GM19324 (cell line): Measurements from ENCODE around the gene IL3.

Source experiments
- ATAC-seq: cut with Tn5 transposase; IDR thresholded peaks from one replicate; pipeline ENCODE4 v1.9.1; 2021; ENCODE audit warnings: mild to moderate bottlenecking, moderate library complexity; ENCODE audit not compliant: unreplicated experiment, low FRiP score

The IL3 gene

DNA sequence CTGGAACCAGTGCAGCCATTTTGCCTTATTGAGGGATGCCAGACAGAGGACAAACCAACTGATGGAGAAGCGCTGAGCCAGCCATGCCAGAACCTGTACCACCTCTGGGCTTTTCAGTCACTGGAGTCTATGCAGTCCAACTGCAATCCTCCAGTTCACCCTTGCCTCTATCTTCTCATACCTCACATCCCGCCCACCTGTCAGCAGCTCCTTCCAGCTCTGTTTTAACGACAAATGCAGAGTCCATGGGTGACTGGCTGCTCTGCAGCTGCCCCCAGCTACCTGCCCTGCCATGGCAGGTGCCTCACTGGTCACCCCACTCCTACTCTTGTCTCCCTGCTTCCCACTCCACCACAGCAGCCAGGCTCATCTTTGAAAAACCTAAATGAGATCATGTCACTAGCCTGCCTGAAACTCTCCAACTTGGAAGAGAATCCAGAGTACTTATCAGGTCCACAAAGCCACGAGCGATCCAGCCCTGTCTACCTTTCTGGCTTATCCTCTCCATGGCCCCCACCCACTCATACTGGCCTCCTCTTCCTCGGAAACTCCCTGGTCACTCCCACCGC, 35.0 kb upstream of the IL3 start:
- no peak for ATAC-seq

DNA sequence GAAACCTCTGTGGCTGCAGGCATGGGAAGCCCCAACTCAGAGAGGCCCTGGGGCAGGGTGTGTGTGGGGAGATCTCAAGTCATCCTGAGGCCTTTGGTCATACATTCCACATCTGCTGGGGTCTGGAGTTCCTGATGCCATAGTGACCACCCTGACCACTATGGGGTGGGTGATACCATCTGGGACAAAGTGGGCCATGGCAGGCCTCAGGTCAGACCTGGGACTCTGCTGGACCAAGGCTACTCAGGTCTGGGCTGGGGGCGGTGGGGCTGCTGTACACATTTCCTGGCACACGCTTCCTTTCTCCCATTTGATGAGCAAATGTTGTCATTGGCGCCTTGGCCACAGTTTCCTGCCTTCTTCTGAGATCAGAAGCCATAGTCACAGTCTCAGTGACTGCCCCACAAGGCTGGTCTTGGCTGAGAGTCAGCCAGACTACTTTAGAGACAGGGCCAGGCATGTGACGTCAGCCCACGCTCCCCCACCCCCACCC, 33.9 kb upstream of the IL3 start:
- ATAC-seq = no peak

DNA sequence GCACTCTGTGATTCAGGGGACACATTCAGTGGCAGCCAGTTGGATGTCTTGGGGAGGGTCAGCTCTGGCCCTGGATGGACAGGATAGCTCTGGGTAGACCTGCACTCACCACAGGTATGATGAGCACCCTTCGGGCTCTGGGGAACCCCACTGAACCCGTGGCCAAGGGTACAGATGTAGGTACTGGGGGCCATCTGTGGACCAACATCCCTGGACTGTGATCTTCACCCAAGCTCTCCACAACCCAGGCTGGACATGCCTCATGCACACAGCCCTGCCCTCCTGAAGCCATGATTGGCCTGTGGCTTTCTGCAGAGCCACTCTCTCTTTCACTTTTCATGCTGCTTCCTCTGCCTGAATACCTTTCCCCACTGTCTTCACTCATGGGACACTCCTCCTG, 33.4 kb upstream of the IL3 start:
- no peak for ATAC-seq

DNA sequence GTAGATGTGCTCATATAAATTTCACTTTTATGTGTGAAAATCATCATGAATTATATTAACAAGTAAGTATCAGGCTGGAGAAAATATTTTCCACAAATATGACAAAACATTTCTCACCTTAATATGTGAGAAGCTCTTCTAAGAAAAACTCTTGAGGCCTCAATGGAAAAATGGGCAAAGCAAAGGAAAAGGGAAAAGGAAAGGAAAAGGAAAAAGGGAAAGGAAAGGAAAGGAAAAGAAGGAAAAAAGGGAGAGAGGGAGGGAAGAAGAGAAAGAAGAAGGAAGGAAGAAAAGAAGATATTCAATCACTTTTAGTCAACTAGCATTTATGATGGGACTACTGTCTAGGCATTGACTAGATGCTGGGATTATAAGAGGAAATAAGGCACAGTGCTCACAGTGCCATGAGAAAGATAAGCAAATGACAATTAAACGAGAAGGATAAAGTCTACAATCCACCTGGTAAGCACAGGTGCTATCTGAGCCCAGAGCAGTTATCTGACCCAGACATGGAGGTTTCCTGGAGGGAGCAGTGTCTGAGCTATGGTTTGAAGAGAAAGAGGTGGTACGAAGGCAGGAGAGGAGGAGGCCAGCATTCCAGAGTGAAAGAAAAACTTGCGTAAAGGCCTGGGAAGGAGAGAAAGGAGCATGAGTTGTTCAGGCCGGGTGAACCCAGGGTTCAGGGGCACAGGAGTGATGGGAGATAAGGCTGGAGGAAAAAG, 30.7 kb upstream of the IL3 start:
- ATAC-seq = no peak

DNA sequence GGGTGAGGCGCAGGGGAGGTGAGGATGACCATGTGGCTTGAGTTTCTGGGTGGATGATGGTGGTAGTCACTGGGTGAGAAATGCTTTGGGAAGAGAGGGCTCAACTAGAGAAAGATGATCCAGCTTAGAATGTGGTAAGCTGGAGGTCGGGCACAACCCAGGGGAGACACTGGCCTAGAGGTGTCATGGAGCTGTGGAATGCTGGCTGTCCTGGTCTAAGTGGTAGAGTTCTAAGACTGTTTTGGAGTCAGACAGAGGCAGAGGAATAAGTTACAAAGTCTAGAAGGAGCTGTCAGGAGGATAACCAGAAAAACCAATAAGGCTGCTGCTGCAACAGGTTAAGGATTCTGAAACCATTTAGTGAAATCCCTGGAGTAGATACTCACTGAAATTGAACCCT, 29.8 kb upstream of the IL3 start:
- no peak for ATAC-seq

DNA sequence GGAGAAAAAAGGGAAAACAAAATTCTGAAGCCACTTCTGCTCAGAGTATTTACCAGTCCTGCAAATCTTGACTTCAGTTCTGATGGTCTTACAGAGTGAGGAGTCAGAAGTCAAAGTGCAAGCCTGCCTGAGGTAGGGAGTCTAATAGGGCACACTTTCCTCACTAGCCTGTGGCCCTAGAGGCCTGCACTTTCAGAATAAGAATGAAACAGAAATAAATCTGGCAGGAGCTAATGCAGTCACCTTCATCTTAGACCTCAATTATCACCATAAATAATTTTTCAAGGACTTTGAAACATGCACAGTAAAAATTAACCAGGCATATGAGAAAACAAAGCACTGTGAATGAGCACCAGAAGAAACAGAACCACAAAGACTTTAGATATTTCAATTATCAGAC, 28.3 kb upstream of the IL3 start:
- no peak for ATAC-seq

DNA sequence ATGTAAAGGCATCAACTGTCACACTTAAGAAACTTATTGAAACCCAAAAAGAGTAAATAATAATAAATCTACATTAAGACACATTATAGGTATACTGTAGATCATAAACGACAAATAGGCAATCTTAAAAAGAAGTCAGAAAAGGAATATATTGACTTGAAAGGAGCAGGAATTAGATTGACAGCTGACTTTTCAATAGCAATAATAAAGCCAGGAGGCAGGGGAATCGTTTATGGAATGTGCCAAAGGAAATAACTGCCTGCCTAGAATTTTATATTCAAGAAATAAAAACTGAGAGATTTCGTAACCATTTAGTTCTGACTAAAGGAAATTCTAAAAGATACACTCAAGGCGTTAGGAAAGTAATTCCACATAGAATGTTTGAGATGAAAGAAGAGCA, 27.3 kb upstream of the IL3 start:
- no peak for ATAC-seq

DNA sequence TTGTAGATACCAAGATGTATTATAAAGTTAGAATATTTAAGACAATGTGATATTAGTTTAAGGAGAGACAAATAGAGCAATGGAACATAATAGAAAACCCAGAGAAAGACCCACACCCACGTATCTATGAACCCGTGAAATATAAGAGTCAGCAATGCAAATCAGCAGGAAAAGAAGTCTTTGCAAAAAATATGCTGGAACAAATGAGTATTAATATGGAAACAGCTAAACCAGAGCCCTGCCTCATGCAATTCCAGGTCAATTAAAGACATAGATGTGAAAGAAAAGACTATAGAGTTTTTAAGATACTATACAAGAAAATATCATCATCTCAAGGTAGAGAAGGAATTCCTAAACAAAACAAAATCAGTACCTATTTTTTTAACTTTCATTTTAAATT, 23.1 kb upstream of the IL3 start:
- ATAC-seq = no peak

DNA sequence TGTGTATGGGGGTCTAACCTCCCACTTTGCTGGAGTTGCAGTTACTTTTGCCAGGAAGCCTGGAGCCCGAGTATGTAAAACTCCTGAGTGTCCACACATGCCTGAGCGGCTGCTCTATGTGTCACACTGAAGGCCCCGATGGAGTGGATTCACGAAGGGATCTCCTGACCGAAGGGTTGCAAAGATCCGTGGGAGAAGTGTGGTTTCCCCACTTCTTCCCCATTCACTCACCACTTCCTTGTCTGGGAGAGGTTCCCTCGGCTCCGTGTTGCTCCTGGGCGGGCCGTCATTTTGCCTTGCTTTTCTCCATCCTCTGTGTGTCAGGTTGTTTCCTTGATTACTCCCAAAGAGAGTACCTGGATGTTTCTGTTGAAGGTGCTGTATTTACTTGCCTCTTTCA, 16.2 kb upstream of the IL3 start:
- no peak for ATAC-seq

DNA sequence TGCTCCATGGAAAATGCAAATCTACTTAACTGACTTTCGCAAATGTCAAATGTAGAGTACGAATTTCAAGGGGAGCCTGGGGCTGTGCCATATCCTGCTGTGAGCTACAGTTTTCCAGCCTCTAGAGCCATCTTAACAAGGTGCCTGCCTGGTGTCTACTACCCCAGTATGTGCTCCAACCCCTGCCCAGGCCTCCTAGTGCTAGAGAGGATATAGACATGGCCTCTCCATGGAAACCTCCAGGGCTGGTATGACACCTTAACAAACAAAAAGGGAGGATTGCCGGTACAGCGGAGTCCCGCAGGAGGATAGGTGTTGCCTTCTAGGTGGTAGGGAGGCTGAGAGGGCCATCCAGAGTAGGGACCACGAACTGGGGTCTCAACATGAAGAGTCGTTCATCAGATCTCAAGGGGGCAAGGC, 13.6 kb upstream of the IL3 start:
- ATAC-seq = no peak

DNA sequence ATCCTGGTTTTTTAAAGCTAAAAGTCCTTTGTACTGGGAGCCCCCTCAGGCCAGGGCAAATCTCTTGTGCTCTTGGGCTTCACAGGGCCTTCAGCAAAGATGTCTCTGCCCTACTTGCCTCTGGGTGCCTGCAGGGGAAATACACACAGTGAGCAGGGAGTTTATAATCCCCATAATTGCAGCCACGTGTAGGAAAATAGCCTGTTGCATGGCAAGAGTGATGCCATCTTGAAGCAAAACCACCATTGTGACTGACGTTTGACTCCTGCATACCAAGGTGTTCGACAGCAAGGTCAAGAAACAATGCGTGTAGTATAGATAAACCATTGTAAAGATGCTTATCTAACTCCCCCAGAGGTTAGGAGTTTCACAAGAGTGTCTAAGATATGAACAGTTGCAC, 11.4 kb upstream of the IL3 start:
- no peak for ATAC-seq

DNA sequence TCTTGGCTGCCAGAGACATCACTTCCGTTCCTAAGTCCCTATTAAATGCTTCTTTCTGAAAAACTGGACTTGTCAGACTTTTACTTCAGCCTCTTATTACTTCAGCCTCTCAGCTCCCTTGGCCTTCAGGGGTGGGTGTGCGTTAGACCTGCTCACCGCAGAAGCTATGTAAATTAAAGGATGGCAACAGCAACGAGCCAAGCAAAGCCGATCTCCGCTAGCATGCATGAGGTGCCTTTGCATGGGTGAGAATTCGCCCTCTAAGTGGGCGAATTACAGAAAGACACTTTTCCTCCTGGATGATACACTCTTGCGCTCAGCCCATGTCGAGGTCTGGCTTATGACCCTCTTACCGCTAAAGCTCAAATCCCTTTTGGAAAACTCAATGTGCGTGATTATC, 10.9 kb upstream of the IL3 start:
- ATAC-seq = no peak

DNA sequence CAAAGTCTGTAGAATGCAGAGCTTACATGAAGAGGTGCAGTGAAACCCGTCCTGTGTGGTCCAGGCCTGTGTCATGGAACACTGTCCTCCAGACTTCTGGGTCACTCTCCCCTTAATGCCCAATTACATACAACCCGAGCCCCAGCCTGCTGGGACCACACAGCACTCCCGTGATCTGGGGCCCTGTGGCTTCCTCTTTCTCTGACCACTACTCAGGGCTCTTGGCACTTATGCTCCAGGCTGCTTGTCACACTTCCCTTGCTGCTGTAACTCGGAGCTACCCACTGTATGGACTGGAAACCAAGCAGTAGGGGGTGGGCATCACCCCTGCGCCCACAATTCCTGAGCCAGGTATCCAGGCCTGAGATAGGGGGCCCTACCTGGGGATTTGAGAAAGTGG, 10.3 kb upstream of the IL3 start:
- ATAC-seq = no peak

DNA sequence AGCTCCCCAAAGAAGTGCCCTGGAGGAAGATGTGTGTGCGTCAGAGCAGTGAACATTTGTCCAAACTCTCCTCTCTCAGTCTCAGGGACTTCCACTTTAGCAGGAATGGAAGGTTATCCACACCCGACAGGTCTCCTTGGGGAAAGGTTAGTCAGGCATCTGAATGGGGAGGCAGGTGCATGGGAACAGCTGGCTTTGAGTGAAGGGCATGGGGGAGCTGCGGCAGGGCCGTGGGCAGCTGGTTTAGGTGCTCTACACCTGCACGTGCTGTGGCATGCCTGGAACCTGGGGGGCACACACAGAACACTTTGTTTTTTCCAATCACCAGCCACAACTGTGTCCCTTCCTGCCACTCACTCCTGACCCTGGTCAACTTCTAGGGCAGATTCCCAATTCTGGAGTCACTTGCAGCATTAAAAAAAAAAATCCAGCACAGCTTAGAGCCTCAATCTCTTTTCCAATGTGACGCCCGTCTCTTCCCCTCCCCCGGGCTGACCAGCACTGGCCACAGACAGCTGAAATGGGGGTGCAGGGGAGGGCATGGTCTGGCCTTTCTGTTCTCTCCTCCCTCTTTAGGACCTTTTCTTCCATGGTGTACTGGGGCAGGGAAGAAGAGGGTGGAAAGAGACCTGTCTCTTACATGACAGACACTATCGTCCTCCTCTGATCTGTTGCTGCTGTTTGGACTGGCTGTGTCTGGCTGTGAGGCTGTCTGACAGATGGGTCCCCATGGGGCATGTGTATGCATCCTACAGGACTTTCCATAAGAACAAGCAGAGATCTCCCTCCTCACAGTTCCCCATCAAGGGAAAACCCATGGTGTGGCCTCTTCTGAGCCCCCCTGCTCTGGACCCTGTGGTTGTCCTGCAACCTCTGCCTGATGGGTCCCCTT, 9.5 kb upstream of the IL3 start:
- ATAC-seq = no peak

DNA sequence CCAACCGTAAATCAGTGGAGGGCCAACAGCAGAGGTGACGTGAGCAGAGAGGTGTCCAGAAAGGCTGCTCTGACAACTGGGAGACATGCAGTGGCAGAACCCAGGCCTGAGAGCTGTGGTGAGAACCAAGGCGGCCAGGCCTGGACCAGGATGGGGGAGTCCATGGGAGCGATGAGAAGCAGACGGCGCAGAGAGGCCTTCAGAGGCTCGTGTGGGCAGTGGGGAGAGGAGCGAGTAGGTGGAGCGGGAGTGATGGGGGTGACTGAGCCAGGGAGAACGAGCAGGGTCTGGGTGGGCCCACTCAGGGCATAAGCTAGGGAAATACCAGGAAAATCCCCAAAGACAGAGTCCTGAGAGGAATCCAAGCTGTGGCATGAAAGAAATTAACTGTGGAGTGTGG, 7.9 kb upstream of the IL3 start:
- ATAC-seq = no peak

DNA sequence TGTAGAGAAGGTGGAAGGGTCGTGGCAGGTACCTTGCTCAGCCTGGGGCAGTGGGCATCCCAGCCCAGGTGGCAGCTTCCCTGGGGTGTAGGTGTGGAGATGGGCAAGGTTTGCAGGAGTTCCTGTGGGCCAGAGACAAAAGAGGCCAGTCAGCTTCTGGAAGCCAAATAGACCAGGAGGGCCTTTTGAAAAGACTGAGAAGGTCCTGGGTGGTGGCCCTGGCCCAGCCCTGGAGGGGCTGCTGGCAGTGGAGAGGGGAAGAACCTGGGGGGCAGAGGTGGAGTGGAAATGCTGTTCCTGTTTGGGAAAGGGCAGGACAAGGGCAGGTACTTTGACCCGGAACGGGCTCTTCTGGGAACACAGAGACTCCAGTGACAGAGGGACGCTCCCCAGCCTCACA, 7.0 kb upstream of the IL3 start:
- no peak for ATAC-seq

DNA sequence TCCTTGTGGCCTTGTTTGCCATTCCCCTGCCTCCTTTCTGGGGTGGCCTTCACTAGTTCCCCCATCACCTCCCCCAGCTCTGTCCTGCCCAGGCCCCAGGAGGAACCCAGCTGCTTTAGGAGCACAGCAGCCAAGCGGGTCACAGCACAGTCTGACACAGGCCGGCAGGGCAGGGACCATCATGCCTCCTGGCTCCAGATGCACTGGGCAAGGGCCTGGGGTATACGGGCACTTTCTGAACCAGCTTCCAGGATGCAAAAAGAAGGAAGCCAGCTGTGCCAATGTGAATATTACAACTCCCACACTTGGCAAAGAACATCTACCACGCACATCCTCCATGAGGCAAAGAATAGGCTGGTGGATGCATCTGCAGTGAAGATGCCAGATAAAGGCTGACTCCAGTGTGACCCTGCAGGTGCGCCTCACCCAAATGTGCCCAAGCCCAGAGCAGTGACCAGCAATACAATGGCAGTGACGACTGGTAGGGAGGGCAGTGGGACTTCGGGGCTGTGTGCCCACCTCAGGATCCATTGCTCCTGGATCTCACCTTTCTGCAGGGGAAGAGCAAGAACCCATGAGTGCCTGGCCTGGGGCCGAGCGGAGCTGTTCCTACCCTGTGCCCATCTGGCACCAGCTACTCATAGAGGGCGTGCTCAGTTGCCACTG, 6.3 kb upstream of the IL3 start:
- no peak for ATAC-seq

DNA sequence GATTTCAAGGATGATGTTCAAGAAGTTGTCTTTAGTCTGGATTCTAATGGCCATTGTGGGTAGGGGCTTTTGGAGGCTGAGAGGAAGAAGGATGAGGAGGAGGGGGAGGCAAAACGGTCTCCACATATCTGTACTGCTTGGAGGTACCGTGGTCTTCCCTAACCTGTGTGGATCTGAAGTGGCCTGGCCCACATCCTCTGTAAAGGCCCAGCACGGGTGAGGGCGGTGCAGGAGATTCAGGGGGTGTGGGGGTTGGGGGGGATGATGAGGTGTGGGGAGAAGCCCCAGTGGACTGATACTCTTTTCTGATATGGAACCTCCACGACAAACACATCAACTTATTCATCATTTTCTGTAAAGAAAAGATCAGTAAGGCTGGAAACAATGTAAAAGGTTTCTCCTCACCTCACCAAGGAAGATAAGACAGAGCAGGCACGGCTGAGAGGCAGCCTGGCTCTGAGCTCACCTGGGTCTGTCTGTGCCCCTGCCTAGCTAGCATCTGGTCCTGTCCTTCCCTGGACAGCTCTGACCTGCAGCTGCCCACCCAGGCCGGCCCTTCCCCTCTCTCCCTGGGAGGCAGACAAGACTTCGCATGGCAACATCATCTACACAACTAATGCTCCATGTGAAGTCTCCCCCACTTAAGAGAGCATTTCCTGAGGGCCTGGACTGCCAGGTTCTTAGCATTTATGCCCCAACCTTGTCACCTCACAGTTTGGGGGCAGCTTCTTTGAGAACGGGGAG, 5.6 kb upstream of the IL3 start:
- ATAC-seq = no peak

DNA sequence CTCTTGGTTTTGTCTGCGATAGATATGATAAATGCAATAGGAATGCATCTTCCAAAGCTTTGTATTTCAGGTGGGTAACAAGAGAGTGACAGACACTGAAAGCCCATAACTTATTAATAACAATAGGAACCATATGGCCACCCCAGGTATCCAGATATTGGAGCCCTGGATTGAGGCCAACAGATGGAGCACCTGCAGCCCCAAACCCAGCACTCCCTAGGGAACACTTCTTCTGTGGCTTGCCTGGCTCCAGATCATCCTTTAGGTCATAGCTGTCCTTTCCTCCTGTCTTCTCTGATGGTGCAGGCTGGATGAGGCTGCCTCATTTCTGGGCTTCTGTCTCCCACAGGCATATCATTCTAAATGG, 5.0 kb upstream of the IL3 start:
- ATAC-seq = no peak

DNA sequence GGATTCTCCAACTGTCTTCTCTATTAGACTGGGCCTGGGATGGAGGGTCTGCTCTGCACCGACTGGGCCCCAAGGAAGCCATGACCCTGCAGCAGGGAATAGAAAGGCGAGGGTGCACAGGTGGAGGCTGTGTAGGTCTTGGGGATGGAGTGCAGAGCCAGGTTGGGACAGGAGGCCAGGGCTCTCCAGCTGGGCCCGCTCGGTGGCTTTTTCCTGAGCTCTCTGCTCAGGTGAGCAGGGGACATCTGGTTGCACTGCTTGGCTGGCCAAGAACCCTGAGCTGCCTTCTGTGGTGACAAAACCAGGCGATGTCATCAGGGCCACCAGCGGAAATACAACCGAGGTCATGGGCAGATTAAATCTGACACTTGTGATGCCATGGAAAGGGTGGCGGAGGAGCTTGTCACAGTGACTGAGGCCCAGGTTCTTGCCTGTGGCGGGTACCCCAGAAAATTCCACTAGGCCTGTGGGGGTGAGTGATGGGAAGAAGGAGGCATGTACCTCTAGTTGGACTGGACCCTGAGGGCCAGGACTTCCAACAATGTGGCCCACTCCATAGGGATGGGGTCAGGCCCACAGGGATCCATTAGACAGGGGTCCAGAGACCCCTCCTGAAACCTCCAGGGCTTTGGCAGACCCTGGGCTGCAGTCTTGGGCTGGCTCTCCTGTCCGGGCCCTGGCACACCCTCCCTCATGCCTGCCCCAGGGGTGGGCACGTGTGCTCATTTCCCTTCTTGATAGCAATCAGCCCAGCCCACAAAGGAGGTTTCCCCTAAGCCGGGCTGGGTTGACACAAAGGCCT, 4.4 kb upstream of the IL3 start:
- ATAC-seq = no peak
